SK-N-SH treated with all-trans-retinoic acid at 6 μM for 48 hours (cell line): ENCODE measurements around the gene SEMA3F.

Experiments
- ATAC-seq: fragments of 200-7000 bp; cut with Tn5 transposase; 3 replicates; pipeline ENCODE4 v1.9.1; 2020; ENCODE audit warnings: mild to moderate bottlenecking, moderate library complexity
- ARNTL ChIP-seq: fragments of 450-650 bp; formaldehyde crosslinking; IDR thresholded peaks from 2 replicates; pipeline ENCODE4 v1.5.0; 2020; ENCODE audit warnings: low read depth, mild to moderate bottlenecking, moderate library complexity, borderline replicate concordance
- BACH2 ChIP-seq: fragments of 250-450 bp; sonication (Bioruptor Pico); IDR thresholded peaks from 2 replicates; pipeline ENCODE4 v1.9.0; 2021; ENCODE audit warnings: mild to moderate bottlenecking, borderline replicate concordance
- CREB5 ChIP-seq: fragments of 250-450 bp; sonication (Bioruptor Pico); IDR thresholded peaks from 2 replicates; pipeline ENCODE4 v1.5.1; 2020; ENCODE audit warnings: low read depth, mild to moderate bottlenecking, moderate library complexity
- CSDC2 ChIP-seq: fragments of 250-450 bp; sonication (Bioruptor Pico); IDR thresholded peaks from 2 replicates; pipeline ENCODE4 v1.5.0; 2020; ENCODE audit warnings: mild to moderate bottlenecking, moderate library complexity
- ESRRG ChIP-seq: fragments of 250-450 bp; sonication (Bioruptor Pico); IDR thresholded peaks from 2 replicates; pipeline ENCODE4 v1.6.1; 2021; ENCODE audit warnings: mild to moderate bottlenecking
- GLIS3 ChIP-seq: fragments of 250-450 bp; sonication (Bioruptor Pico); IDR thresholded peaks from 2 replicates; pipeline ENCODE4 v1.5.0; 2020; ENCODE audit warnings: mild to moderate bottlenecking, moderate library complexity
- ISL1 ChIP-seq: fragments of 250-450 bp; sonication (Bioruptor Pico); IDR thresholded peaks from 2 replicates; pipeline ENCODE4 v2.1.2; 2022; ENCODE audit warnings: mild to moderate bottlenecking, moderate library complexity
- OSR1 ChIP-seq: fragments of 250-450 bp; sonication (Bioruptor Pico); IDR thresholded peaks from 2 replicates; pipeline ENCODE4 v1.8.0; 2022; ENCODE audit warnings: moderate library complexity, mild to moderate bottlenecking, inconsistent platforms
- PATZ1 ChIP-seq: fragments of 250-450 bp; sonication (Bioruptor Pico); IDR thresholded peaks from 2 replicates; pipeline ENCODE4 v1.8.0; 2020; ENCODE audit warnings: mild to moderate bottlenecking, moderate library complexity, borderline replicate concordance
- POU6F1 ChIP-seq: fragments of 250-450 bp; sonication (Bioruptor Pico); IDR thresholded peaks from 2 replicates; pipeline ENCODE4 v1.8.0; 2021; ENCODE audit warnings: low read depth, mild to moderate bottlenecking, moderate library complexity, borderline replicate concordance
- PPARA ChIP-seq: fragments of 250-450 bp; sonication (Bioruptor Pico); IDR thresholded peaks from 2 replicates; pipeline ENCODE4 v1.5.0; 2020; ENCODE audit warnings: mild to moderate bottlenecking, borderline replicate concordance
- RARB ChIP-seq: fragments of 250-450 bp; sonication (Bioruptor Pico); IDR thresholded peaks from 2 replicates; pipeline ENCODE4 v1.8.0; 2021; ENCODE audit warnings: mild to moderate bottlenecking, moderate library complexity
- SNAI2 ChIP-seq: fragments of 250-450 bp; sonication (Bioruptor Pico); IDR thresholded peaks from 2 replicates; pipeline ENCODE4 v1.5.0; 2020; ENCODE audit warnings: mild to moderate bottlenecking, moderate library complexity
- TCF4 ChIP-seq: fragments of 250-450 bp; sonication (Bioruptor Pico); IDR thresholded peaks from 2 replicates; pipeline ENCODE4 v1.8.0; 2021; ENCODE audit warnings: mild to moderate bottlenecking, moderate library complexity, borderline replicate concordance
- TOX ChIP-seq: fragments of 250-450 bp; sonication (Bioruptor Pico); IDR thresholded peaks from 2 replicates; pipeline ENCODE4 v1.8.0; 2021; ENCODE audit warnings: mild to moderate bottlenecking, moderate library complexity, borderline replicate concordance
- ZC3H10 ChIP-seq: fragments of 250-450 bp; sonication (Bioruptor Pico); IDR thresholded peaks from 2 replicates; pipeline ENCODE4 v1.5.1; 2021; ENCODE audit warnings: mild to moderate bottlenecking, moderate library complexity
- ZFP3 ChIP-seq: fragments of 250-450 bp; sonication (Bioruptor Pico); IDR thresholded peaks from 2 replicates; pipeline ENCODE4 v1.5.0; 2020; ENCODE audit warnings: mild to moderate bottlenecking, moderate library complexity
- ZFP30 ChIP-seq: fragments of 450-650 bp; formaldehyde crosslinking; IDR thresholded peaks from 2 replicates; pipeline ENCODE4 v1.5.0; 2022; ENCODE audit warnings: mild to moderate bottlenecking, moderate library complexity
- ZNF565 ChIP-seq: fragments of 450-650 bp; formaldehyde crosslinking; conservative IDR thresholded peaks from 2 replicates; pipeline ENCODE4 v1.5.0; 2020; ENCODE audit warnings: low read depth, mild to moderate bottlenecking, moderate library complexity
- ZNF70 ChIP-seq: fragments of 450-650 bp; formaldehyde crosslinking; IDR thresholded peaks from 2 replicates; pipeline ENCODE4 v1.5.0; 2020; ENCODE audit warnings: mild to moderate bottlenecking, moderate library complexity
- ZNF8 ChIP-seq: fragments of 450-650 bp; formaldehyde crosslinking; IDR thresholded peaks from 2 replicates; pipeline ENCODE4 v1.5.0; 2020; ENCODE audit warnings: mild to moderate bottlenecking, moderate library complexity
- TF ChIP-seq, protein P1 (sequence below): fragments of 250-450 bp; sonication (Bioruptor Pico); IDR thresholded peaks from 2 replicates; pipeline ENCODE4 v1.5.1; 2021; ENCODE audit warnings: mild to moderate bottlenecking, moderate library complexity
- TF ChIP-seq, protein P2 (sequence below): fragments of 250-450 bp; sonication (Bioruptor Pico); IDR thresholded peaks from 2 replicates; pipeline ENCODE4 v1.5.0; 2020; ENCODE audit warnings: mild to moderate bottlenecking, moderate library complexity

Gene SEMA3F

GRCh38 chr3:50164481-50164880 lies 9.4 kb downstream of the SEMA3F start (continued):
- TF ChIP-seq, protein P1, sequence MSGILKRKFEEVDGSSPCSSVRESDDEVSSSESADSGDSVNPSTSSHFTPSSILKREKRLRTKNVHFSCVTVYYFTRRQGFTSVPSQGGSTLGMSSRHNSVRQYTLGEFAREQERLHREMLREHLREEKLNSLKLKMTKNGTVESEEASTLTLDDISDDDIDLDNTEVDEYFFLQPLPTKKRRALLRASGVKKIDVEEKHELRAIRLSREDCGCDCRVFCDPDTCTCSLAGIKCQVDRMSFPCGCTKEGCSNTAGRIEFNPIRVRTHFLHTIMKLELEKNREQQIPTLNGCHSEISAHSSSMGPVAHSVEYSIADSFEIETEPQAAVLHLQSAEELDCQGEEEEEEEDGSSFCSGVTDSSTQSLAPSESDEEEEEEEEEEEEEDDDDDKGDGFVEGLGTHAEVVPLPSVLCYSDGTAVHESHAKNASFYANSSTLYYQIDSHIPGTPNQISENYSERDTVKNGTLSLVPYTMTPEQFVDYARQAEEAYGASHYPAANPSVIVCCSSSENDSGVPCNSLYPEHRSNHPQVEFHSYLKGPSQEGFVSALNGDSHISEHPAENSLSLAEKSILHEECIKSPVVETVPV, result no peak
- TF ChIP-seq, protein P2, sequence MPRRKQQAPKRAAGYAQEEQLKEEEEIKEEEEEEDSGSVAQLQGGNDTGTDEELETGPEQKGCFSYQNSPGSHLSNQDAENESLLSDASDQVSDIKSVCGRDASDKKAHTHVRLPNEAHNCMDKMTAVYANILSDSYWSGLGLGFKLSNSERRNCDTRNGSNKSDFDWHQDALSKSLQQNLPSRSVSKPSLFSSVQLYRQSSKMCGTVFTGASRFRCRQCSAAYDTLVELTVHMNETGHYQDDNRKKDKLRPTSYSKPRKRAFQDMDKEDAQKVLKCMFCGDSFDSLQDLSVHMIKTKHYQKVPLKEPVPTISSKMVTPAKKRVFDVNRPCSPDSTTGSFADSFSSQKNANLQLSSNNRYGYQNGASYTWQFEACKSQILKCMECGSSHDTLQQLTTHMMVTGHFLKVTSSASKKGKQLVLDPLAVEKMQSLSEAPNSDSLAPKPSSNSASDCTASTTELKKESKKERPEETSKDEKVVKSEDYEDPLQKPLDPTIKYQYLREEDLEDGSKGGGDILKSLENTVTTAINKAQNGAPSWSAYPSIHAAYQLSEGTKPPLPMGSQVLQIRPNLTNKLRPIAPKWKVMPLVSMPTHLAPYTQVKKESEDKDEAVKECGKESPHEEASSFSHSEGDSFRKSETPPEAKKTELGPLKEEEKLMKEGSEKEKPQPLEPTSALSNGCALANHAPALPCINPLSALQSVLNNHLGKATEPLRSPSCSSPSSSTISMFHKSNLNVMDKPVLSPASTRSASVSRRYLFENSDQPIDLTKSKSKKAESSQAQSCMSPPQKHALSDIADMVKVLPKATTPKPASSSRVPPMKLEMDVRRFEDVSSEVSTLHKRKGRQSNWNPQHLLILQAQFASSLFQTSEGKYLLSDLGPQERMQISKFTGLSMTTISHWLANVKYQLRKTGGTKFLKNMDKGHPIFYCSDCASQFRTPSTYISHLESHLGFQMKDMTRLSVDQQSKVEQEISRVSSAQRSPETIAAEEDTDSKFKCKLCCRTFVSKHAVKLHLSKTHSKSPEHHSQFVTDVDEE (CRISPR knock-in tag), result no peak

DNA sequence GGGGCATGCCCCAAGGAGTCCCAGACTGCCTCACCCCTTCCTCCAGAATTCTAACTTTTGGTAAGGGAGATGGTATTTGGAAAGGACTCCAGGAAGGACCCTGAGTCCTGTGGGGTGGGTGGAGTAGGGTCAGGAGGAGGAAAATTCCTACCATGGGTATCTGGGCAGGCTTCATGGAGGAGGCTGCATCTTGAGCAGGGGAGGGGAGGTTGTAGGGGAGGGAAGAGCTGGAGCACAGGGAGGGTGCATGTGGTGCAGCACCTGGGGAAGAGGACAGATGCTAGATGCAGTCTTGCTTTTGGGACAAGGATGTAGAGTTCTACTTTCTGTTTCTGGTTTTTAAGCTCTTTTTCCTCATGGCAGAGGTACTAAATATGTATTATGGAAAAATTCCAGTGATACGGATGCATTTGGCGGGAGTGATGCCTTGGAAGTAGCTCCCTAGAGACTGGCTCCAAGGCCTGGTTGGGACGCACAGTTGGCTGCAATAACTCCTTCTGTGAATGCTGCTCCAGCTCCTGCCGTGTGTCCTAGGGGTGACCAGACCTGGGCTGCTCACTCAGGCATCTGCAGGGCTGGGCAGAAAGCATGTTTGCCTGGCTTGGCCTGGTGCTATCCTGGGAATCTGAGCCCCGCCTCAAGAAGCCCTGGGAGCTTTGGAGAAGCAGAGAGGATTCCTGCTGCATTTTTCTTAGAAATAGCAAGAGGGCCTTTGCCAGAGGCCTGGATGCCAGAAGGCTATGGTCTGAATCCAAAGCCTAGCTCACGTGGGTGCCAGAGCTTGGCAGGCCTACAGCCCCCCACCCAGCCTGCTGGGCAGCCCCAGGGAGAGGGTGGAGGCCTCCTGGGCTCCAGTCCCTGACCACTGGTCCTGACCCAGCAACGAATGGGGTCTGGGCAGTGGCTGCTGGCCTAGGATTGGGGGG lies 10.1 kb downstream of the SEMA3F start:
- TF ChIP-seq POU6F1 (CRISPR knock-in tag) (no peak), CSDC2 (CRISPR knock-in tag) (no peak), PPARA (CRISPR knock-in tag) (no peak), ZFP3 (CRISPR knock-in tag) (no peak), ISL1 (CRISPR knock-in tag) (no peak), TOX (CRISPR knock-in tag) (no peak), OSR1 (no peak), BACH2 (CRISPR knock-in tag) (no peak), GLIS3 (CRISPR knock-in tag) (no peak), TCF4 (no peak), SNAI2 (CRISPR knock-in tag) (no peak), ZFP30 (no peak)
- TF ChIP-seq, protein P1, result no peak
- TF ChIP-seq, protein P2 (CRISPR knock-in tag), result no peak
- ATAC-seq, result peak; percentile 75

GRCh38 chr3:50165910-50166538 lies 10.9 kb downstream of the SEMA3F start:
- ATAC-seq, result peak; percentile 29
- TF ChIP-seq PATZ1, result no peak
- TF ChIP-seq ZNF70, result no peak
- TF ChIP-seq ARNTL, result no peak
- no peak for TF ChIP-seq CSDC2 (CRISPR knock-in tag)
- TF ChIP-seq ZNF565 (CRISPR knock-in tag), result no peak
- no peak for TF ChIP-seq TOX (CRISPR knock-in tag)
- no peak for TF ChIP-seq BACH2 (CRISPR knock-in tag)
- no peak for TF ChIP-seq ZC3H10 (CRISPR knock-in tag)
- TF ChIP-seq ZFP3 (CRISPR knock-in tag), result no peak
- no peak for TF ChIP-seq PPARA (CRISPR knock-in tag)
- no peak for TF ChIP-seq TCF4
- no peak for TF ChIP-seq CREB5 (CRISPR knock-in tag)
- no peak for TF ChIP-seq ESRRG (CRISPR knock-in tag)
- no peak for TF ChIP-seq ISL1 (CRISPR knock-in tag)
- TF ChIP-seq RARB (CRISPR knock-in tag), result no peak
- no peak for TF ChIP-seq ZNF8 (CRISPR knock-in tag)
- no peak for TF ChIP-seq OSR1
